ENCODE results near the gene PRKAG2. TPM values are rescaled to one million over a fixed set of nuclear protein-coding genes. Genes with fewer than 3 reads are reported as not detected.

The PRKAG2 gene
- polyA plus RNA-seq, 1 of the 3 experiments (the other 2 are of a cell fraction): 51.6 TPM

- ChIA-PET CTCF (interaction anchor here (1.5 to 33.3 kb wide), 3 partner anchors 10 to 61 kb away, joined by 3 to 325 read pairs (median 3); no protein-coding TSS in a partner anchor), POLR2A (no interaction called here)
- Histone ChIP-seq H3K79me2 (ENCODE audit: insufficient read depth) (no peaks in the 10 kb centered on the region), H3K4me1 (ENCODE audit: control insufficient read depth in 1 of 2, insufficient read depth in 2 of 2, low read depth in 1 of 2, low read length in 1 of 2) (peaks cover 0 to 19% of the 10 kb centered on the region in 2 experiments; a peak in 1 of 4 replicates), H3K36me3 (replicated peaks in 1 of 2; ENCODE audit: control insufficient read depth in 1 of 2, insufficient read depth in 2 of 2, low read length in 1 of 2) (no peaks in the 10 kb centered on the region), H4K20me1 (ENCODE audit: insufficient read depth) (no peaks in the 10 kb centered on the region), H2AFZ (ENCODE audit: low read depth) (no peak overlapping the region), H3K9me3 (no peaks in the 10 kb centered on the region), H3K27me3 (ENCODE audit: insufficient read depth) (peaks cover 55% of the 10 kb centered on the region), H3K4me3 (ENCODE audit: low read depth in 2 of 2, low read length in 1 of 2) (no peak overlapping the region), H3F3A (replicated peaks; ENCODE audit: insufficient read depth) (no peaks in the 10 kb centered on the region), H3K9me2 (no peaks in the 10 kb centered on the region), H3K9ac (no peak overlapping the region), H3K4me2 (no peak overlapping the region), H3K27ac (ENCODE audit: low read depth in 2 of 2, low read length in 1 of 2) (no peak overlapping the region)
- DNase-seq: no peak
- TF ChIP-seq REST (IDR thresholded peaks at IDR 0.05; ENCODE audit: low read depth, low read length) (no peak), RXRA (IDR thresholded peaks at IDR 0.05; ENCODE audit: borderline replicate concordance, low read depth) (no peak), MXI1 (IDR thresholded peaks at IDR 0.05; ENCODE audit: low read depth, low read length) (no peak), TCF12 (IDR thresholded peaks at IDR 0.05) (no peak)
- 69% methylated on average over 19 of the region's 19 CpGs for WGBS (ENCODE audit: low lambda C conversion rate)
These were observed 56.3 kb downstream of the PRKAG2 start for GRCh38 chr7:151820491-151821105.

GRCh38 chr7:151819866-151820265 lies 57.0 kb downstream of the PRKAG2 start:
- TF ChIP-seq MXI1 (IDR thresholded peaks at IDR 0.05; ENCODE audit: low read depth, low read length): no peak
- no peak for TF ChIP-seq EP300 (IDR thresholded peaks at IDR 0.05; ENCODE audit: borderline replicate concordance in 1 of 2, low read depth in 1 of 2, low read length in 1 of 2)
- TF ChIP-seq TCF12 (IDR thresholded peaks at IDR 0.05): no peak
- TF ChIP-seq ZBTB33 (IDR thresholded peaks at IDR 0.05; ENCODE audit: borderline replicate concordance, low read depth): no peak
- no peak for TF ChIP-seq USF2 (IDR thresholded peaks at IDR 0.05; ENCODE audit: borderline replicate concordance, low read depth, low read length)
- H3K4me2 ChIP-seq: no peak overlapping the region
- H4K20me1 ChIP-seq (ENCODE audit: insufficient read depth): no peaks in the 10 kb centered on the region
- H3F3A ChIP-seq (replicated peaks; ENCODE audit: insufficient read depth): no peaks in the 10 kb centered on the region
- no peaks in the 10 kb centered on the region for H3K9me3 ChIP-seq
- no peak overlapping the region for H3K4me3 ChIP-seq (ENCODE audit: low read depth in 2 of 2, low read length in 1 of 2)
- no peaks in the 10 kb centered on the region for H3K36me3 ChIP-seq (replicated peaks in 1 of 2; ENCODE audit: control insufficient read depth in 1 of 2, insufficient read depth in 2 of 2, low read length in 1 of 2)
- POLR2A ChIA-PET: no interaction called here
- H3K27me3 ChIP-seq (ENCODE audit: insufficient read depth): peaks cover 51% of the 10 kb centered on the region
- peaks cover 0 to 20% of the 10 kb centered on the region in 2 experiments; a peak in 1 of 4 replicates for H3K4me1 ChIP-seq (ENCODE audit: control insufficient read depth in 1 of 2, insufficient read depth in 2 of 2, low read depth in 1 of 2, low read length in 1 of 2)
- H2AFZ ChIP-seq (ENCODE audit: low read depth): no peak overlapping the region
- no peaks in the 10 kb centered on the region for H3K79me2 ChIP-seq (ENCODE audit: insufficient read depth)
- no peak overlapping the region for H3K27ac ChIP-seq (ENCODE audit: low read depth in 2 of 2, low read length in 1 of 2)
- WGBS (ENCODE audit: low lambda C conversion rate): 60% methylated on average over 8 of the region's 8 CpGs
- H3K9ac ChIP-seq: no peak overlapping the region
- no peaks in the 10 kb centered on the region for H3K9me2 ChIP-seq
- DNase-seq: no peak
- CTCF ChIA-PET: interaction anchor here (1.5 to 33.3 kb wide), 2 partner anchors 10 to 36 kb away, joined by 3 to 325 read pairs; no protein-coding TSS in a partner anchor
